Aortic smooth muscle cell (primary cell): ENCODE results near the gene YIPF4. TPM values are rescaled to one million over a fixed set of nuclear protein-coding genes. Genes with fewer than 3 reads are reported as not detected.

Experiments
- total RNA-seq: library from RNA; depleted of rRNA; stranded (reverse); fragments of >200 nt; gene quantifications from 2 replicates; pipeline ENCODE4 v1.2.3, GENCODE V29; 2014

YIPF4 gene
- 14.4 and 24.9 TPM in 2 replicates for total RNA-seq

DNA sequence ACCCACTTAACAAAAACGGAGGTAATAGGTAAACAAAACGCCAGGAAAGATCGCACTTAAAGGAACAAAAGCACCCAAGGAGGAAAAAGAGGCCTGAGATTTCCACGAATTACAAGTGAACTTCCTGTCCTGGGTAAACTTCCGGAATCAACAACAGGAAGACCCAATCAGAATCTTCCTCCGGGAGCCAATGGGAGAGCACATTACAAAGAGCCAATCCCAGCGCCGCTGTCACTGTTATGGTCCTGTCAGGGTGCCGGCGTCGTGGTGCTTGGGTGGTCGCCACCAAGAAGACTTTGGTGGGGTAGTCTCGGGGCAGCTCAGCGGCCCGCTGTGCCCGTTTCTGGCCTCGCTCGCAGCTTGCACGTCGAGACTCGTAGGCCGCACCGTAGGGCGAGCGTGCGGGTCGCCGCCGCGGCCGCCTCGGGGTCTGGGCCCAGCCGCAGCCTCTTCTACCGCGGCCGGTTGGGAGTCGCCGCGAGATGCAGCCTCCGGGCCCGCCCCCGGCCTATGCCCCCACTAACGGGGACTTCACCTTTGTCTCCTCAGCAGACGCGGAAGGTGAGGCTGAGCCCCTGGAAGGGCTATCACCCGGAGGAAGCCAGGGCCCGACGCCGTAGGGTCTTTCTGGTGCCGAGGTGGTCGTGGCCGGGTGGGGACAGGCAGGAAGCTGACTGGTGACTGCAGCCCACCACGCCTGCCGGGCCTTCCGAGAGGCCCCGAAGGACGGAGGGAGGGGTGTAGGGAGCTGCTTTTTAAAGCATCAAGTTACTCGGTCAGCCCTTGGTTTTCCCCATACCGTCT lies at the start of gene YIPF4:
Gene YIPF4, plus strand, starts transcription at position 231 of the 804 bp plus-strand sequence. Its CDS starts 252 bp downstream, at position 483.

DNA sequence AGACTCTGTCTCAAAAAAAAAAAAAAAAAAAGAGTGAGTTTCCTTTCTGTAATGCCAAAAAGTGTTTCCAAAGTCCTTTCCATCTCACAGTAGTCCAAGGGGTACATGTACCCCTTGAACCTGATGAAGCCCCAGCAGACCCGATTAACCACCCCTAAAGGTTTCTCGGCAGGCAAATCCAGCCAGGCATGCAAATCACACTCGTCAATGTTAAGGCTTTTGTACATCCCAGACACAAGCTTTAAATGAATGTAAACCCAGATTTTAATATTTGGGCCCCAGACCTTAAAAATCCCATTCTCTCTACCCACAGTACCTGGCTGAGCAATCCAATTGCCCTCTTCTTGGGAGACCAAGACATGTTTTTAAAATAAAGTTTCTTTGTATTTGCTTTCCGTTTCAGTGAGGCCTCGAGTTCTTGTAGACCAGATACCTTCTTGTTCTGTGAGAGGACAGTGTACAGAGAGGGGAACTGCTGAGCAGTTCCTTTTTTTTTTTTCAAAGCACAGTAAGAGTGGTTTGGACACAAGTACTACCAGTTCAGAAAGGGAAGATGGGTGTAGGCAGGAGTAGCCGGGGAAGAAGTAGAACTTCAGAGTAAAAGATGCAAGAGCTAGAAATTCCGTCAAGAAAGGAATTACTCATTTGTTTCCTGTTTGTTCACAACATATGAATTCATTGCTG lies 13.1 kb upstream of the YIPF4 start, which contains the start of gene NLRC4:
Gene NLRC4, minus strand, starts transcription at position 465 of the 684 bp plus-strand sequence. CDS start 8,111 bp downstream, outside the sequence.

DNA sequence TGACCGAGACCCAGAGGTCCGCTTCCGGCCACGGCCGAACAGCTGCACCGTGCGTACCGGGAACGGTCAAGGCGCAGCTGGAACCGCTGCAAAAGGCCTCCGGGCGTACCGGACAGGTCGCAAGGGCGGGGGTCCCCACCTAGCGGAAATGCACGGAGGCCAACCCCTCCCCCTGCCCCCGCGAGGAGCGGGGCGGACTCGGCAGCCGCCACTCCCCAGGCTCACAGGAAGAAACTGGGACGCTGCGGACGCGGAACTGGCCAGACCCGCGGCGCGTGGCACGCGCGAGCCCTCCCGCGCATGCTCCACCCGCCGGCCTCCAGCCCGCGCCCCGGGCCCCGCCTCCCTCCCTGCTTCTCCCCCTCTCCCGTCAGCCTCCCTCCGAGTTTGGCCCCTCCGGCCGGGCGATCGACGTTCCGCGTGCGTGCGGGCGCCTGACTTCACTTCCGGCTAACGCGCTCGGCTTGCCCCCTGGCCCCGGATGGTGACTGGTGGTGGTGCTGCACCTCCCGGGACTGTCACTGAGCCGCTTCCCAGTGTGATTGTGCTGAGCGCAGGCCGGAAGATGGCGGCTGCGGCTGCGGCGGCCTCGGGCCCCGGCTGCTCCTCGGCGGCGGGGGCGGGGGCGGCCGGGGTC lies 79.1 kb downstream of the YIPF4 start, which contains the start of gene BIRC6:
Gene BIRC6, plus strand, starts transcription at position 343 of the 637 bp plus-strand sequence. Its CDS starts 139 bp downstream, at position 482.

Other genes with a start within 250 kb of the YIPF4 start
- gene DPY30, start 238.1 kb upstream of the YIPF4 start, total RNA-seq = 53.8 and 53.9 TPM in 2 replicates
- 22.9 and 25.7 TPM in 2 replicates for gene SPAST, start 214.3 kb upstream of the YIPF4 start, total RNA-seq
- 20.6 and 23.6 TPM in 2 replicates for gene SLC30A6, start 112.0 kb upstream of the YIPF4 start, total RNA-seq
- gene NLRC4, start 13.0 kb upstream of the YIPF4 start, total RNA-seq = not detected in 2 replicates
- gene BIRC6, start 79.1 kb downstream of the YIPF4 start, total RNA-seq = 178 and 182 TPM in 2 replicates